Lung (tissue), 16 donors: ENCODE results near the gene S100A8. TPM values are rescaled to one million over a fixed set of nuclear protein-coding genes. Genes with fewer than 3 reads are reported as not detected.

Source experiments
- ATAC-seq: fragments of 200-7000 bp; cut with Tn5 transposase; one replicate; pipeline ENCODE4 v1.9.1; 2020; ENCODE audit warnings: moderate number of reproducible peaks; ENCODE audit not compliant: insufficient read depth, low FRiP score
- DNase-seq, 3 donors: peaks; one replicate each; pipeline ENCODE4 v3.0.0-alpha.2; 2013 to 2017
- H3K27ac ChIP-seq, 2 donors: one replicate each; pipeline ENCODE4 v1.5.1; 2013; ENCODE audit warnings: mild to moderate bottlenecking in 2 of 2, moderate library complexity in 2 of 2, control low read depth in 1 of 2, inconsistent platforms in 1 of 2, low read depth in 1 of 2, low read length in 1 of 2
- H3K27me3 ChIP-seq, 3 donors: one replicate each; pipeline ENCODE4 v1.5.1; 2013; ENCODE audit warnings: low read length in 2 of 3; ENCODE audit not compliant: control insufficient read depth in 3 of 3, insufficient read depth in 3 of 3
- H3K36me3 ChIP-seq, 4 donors: one replicate each; pipeline ENCODE4 v1.5.1; 2013; ENCODE audit warnings: low read length in 4 of 4, mild to moderate bottlenecking in 1 of 4, moderate library complexity in 1 of 4; ENCODE audit not compliant: control insufficient read depth in 4 of 4, insufficient read depth in 4 of 4
- H3K4me1 ChIP-seq, 5 donors: one replicate each; pipeline ENCODE4 v1.5.1; 2013; ENCODE audit warnings: low read length in 5 of 5, mild to moderate bottlenecking in 2 of 5, moderate library complexity in 1 of 5; ENCODE audit not compliant: control insufficient read depth in 5 of 5, insufficient read depth in 5 of 5
- H3K4me3 ChIP-seq: one replicate; pipeline ENCODE4 v1.5.1; 2013; ENCODE audit warnings: mild to moderate bottlenecking, control low read depth, moderate library complexity
- H3K9ac ChIP-seq, 2 donors: one replicate each; pipeline ENCODE4 v1.5.1; 2013; ENCODE audit warnings: low read length in 2 of 2, control low read depth in 1 of 2; ENCODE audit not compliant: insufficient read depth in 1 of 2
- H3K9me3 ChIP-seq, 4 donors: one replicate each; pipeline ENCODE4 v1.5.1; 2013; ENCODE audit warnings: low read length in 3 of 4, mild to moderate bottlenecking in 1 of 4, moderate library complexity in 1 of 4; ENCODE audit not compliant: control insufficient read depth in 4 of 4, insufficient read depth in 3 of 4
- CTCF ChIP-seq: IDR thresholded peaks from 2 replicates; pipeline ENCODE4 v1.5.1; 2012; ENCODE audit warnings: mild to moderate bottlenecking; ENCODE audit errors: control extremely low read depth, extremely low read depth
- WGBS, 2 donors: extraction: QIAGEN DNeasy Blood & Tissue Kit; methylation state at CpG; one replicate each; pipeline ENCODE4 v1.1.7; 2013; 5-methylcytosine and 5-hydroxymethylcytosine counted together
- long read RNA-seq, 5 donors: transcript quantifications; one replicate each; lab custom pipeline, GENCODE V29; 2026
- polyA plus RNA-seq, 2 donors: library from polyadenylated mRNA; stranded (reverse); fragments of 200-250 nt; gene quantifications; one replicate each; pipeline ENCODE4 v1.2.1, GENCODE V29; 2013
- total RNA-seq, 2 donors: library from RNA; depleted of rRNA in 1 of 2; stranded (reverse); fragments of >200 nt in 1 of 2; gene quantifications; one replicate each; pipeline ENCODE4 v1.2.1, GENCODE V29; 2014 to 2021
- donor health status: control.
- donor health status: control.
- donor health status: Bipolar disorder and iron deficiency.
- donor health status: healthy.
- donor health status: DM: yes; HTN: yes; CAD: no.

The S100A8 gene
- total RNA-seq = 100 to 1,000 TPM in 1 of 2 donors, 10 to 100 TPM in 1; 69.8 to 556 TPM
- 1,000 to 10,000 TPM in 1 of 2 donors, 100 to 1,000 TPM in 1; 623 to 6,695 TPM for polyA plus RNA-seq
- long read RNA-seq, donor 1, transcript S100A8-203 (2 exons, 717 nt) = minor isoform, 8 of 22 reads
- long read RNA-seq, donor 1, transcript S100A8-202 (3 exons, 523 nt) = major isoform, 14 of 22 reads
- long read RNA-seq, donor 1, partial matches to known transcripts = 0 of 22 reads
- long read RNA-seq, donor 1, other reads (novel, unspliced or antisense) = 0 of 22 reads
- long read RNA-seq, donor 2, transcript S100A8-202 (3 exons, 523 nt) = major isoform, 45 of 66 reads
- long read RNA-seq, donor 2, transcript S100A8-203 (2 exons, 717 nt) = minor isoform, 21 of 66 reads
- long read RNA-seq, donor 2, partial matches to known transcripts = 0 of 66 reads
- long read RNA-seq, donor 2, other reads (novel, unspliced or antisense) = 0 of 66 reads
- long read RNA-seq, donor 3, transcript S100A8-202 (3 exons, 523 nt) = major isoform, 22 of 39 reads
- long read RNA-seq, donor 3, transcript S100A8-203 (2 exons, 717 nt) = minor isoform, 17 of 39 reads
- long read RNA-seq, donor 3, partial matches to known transcripts = 0 of 39 reads
- long read RNA-seq, donor 3, other reads (novel, unspliced or antisense) = 0 of 39 reads
- long read RNA-seq, donor 4, transcript S100A8-203 (2 exons, 717 nt) = minor isoform, 8 of 26 reads
- long read RNA-seq, donor 4, transcript S100A8-202 (3 exons, 523 nt) = major isoform, 18 of 26 reads
- long read RNA-seq, donor 4, partial matches to known transcripts = 0 of 26 reads
- long read RNA-seq, donor 4, other reads (novel, unspliced or antisense) = 0 of 26 reads
- long read RNA-seq, donor 5, transcript S100A8-202 (3 exons, 523 nt) = major isoform, 22 of 28 reads
- long read RNA-seq, donor 5, transcript S100A8-203 (2 exons, 717 nt) = minor isoform, 6 of 28 reads
- long read RNA-seq, donor 5, partial matches to known transcripts = 0 of 28 reads
- long read RNA-seq, donor 5, other reads (novel, unspliced or antisense) = 0 of 28 reads

DNA sequence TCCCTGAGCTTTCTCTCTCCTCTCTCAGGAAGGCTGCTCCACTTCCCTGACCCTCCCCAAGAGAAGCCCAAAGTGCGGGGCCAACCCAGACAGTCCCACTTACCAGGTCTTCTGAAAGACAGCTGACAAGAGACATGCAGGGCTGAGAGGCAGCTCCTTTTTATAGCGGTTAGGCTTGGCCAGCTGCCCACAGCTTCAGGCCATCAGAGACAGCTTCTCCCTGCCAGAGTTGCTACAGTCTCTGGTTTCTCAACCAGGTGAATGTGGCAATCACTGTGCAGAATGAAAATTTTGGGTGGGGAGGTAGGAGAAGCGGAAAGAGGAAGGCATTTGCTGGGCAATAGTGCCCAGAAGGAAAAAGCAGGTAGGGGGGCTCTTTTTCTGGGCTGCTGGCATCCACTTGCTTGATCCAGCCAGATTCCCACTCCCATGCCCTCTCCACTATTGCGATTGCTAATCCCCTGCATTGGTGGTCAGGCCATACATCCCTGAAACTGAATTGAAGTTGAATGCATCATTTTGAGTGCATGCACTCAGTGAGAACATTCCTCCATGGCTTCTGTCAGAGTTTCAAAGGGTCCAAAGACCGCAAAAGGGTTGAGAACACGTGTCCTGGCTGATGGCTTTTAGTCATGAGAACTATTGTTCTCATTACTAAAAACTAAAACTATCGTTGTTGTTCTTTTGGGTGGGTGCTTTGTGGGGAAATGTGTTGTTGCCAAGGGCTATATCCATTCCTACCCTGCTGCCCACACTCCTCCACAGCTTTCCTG lies at the start of gene S100A8:
TSS of gene S100A8 (minus strand) at position 136 of the 773 bp plus-strand sequence. CDS start 538 bp downstream, outside the sequence.
- DNase-seq (peak in 1 of 3 donors; percentile 18), ATAC-seq (peak; percentile 9)
- Histone ChIP-seq H3K4me3 (no peak within 1 kb of the TSS), H3K9ac (no peak within 1 kb of the TSS), H3K4me1 (no peaks in the 10 kb centered on the region), H3K36me3 (no peaks in the 10 kb centered on the region), H3K9me3 (no peaks in the 10 kb centered on the region), H3K27me3 (peaks cover 0 to 6% (median 3%) of the 10 kb centered on the region in 3 donors), H3K27ac (peak within 1 kb of the TSS in 1 of 2 donors; percentile 43)
- WGBS, 2 donors = 46 to 59% methylated on average over 7 of the region's 7 CpGs
- TF ChIP-seq CTCF = no peak

GRCh38 chr1:153439273-153439672 lies 48.4 kb upstream of the S100A8 start:
- DNase-seq (no peak), ATAC-seq (no peak)
- Histone ChIP-seq H3K4me1 (no peaks in the 10 kb centered on the region), H3K9ac (no peak overlapping the region), H3K27me3 (no peaks in the 10 kb centered on the region), H3K9me3 (peaks cover 0 to 11% (median 0%) of the 10 kb centered on the region in 4 donors), H3K4me3 (no peak overlapping the region), H3K36me3 (no peaks in the 10 kb centered on the region), H3K27ac (no peak overlapping the region)
- no peak for TF ChIP-seq CTCF

DNA sequence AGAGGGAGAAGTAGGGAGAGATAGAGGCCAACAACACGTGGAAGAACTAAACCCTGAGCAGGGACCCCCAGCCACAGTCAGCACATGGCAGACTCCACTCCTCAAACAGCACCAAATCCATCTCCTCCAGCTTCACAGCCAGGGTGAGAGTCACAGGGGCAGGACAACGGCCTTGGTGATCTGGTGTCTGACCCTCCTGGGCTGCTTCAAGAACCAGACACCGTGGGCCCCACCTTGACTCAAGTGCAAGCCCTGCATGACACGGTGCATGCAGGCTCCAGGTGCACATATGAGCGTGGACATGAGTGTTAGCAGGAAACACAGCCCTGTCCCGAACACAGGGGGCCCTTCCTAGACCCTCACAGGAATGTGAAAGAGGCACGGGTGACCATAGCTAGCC lies 47.7 kb upstream of the S100A8 start:
- no peaks in the 10 kb centered on the region for H3K36me3 ChIP-seq
- H3K9me3 ChIP-seq = peaks cover 0 to 11% (median 0%) of the 10 kb centered on the region in 4 donors
- WGBS, 2 donors = 72 to 76% methylated on average over 7 of the region's 7 CpGs
- no peak for ATAC-seq
- no peaks in the 10 kb centered on the region for H3K27me3 ChIP-seq
- no peak for TF ChIP-seq CTCF
- H3K9ac ChIP-seq = no peak overlapping the region
- no peak for DNase-seq
- H3K4me3 ChIP-seq = no peak overlapping the region
- H3K27ac ChIP-seq = no peak overlapping the region
- H3K4me1 ChIP-seq = no peaks in the 10 kb centered on the region
